IMR-90 (cell line): ENCODE data around the gene NUP153.

Experiments used
- BHLHE40 ChIP-seq: fragments of 150-350 bp; IDR thresholded peaks from 2 replicates; pipeline ENCODE4 v1.6.1; 2016; ENCODE audit warnings: mild to moderate bottlenecking, low read depth, low read length
- MAFK ChIP-seq: IDR thresholded peaks from 2 replicates; pipeline ENCODE4 v1.6.1; 2012; ENCODE audit warnings: low read depth, low read length, improper control_type of control experiment
- MXI1 ChIP-seq: IDR thresholded peaks from 2 replicates; pipeline ENCODE4 v1.6.1; 2012; ENCODE audit warnings: low read depth, mild to moderate bottlenecking, low read length, moderate library complexity, borderline replicate concordance
- POLR2A ChIP-seq: IDR thresholded peaks from 2 replicates; pipeline ENCODE4 v1.6.1; 2012; ENCODE audit warnings: mild to moderate bottlenecking, low read depth, low read length
- RCOR1 ChIP-seq: IDR thresholded peaks from 2 replicates; pipeline ENCODE4 v1.6.1; 2012; ENCODE audit warnings: mild to moderate bottlenecking, low read length, improper control_type of control experiment; ENCODE audit not compliant: insufficient replicate concordance
- SMC3 ChIP-seq: fragments of 150-350 bp; IDR thresholded peaks from 2 replicates; pipeline ENCODE4 v1.6.1; 2016; ENCODE audit warnings: low read depth, mild to moderate bottlenecking, antibody characterized with exemption, low read length, moderate library complexity
- TF ChIP-seq, protein P1 (sequence below): conservative IDR thresholded peaks from 2 replicates; pipeline ENCODE4 v1.5.1; 2012; ENCODE audit warnings: mild to moderate bottlenecking, low read depth, low read length, improper control_type of control experiment

DNA sequence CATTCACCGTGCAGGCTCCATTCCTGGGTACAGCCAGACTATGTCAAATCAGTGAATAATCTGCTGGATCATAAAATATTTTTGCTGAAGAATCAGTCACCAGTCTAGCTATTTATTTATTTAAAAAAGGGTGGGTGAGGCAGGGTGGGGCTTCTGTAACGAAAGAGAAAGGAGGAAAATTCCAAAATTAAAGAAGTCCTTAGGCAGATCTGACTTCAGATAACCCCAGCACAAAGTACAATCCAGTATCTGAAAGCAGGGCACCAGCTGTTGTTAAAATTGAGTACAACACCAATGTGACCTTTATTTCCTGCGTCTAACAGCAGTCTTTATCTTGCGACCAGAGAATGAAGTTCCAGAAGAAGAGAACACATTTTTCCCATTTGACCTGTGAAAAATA, 90.9 kb downstream of the NUP153 start:
- TF ChIP-seq, protein P1, sequence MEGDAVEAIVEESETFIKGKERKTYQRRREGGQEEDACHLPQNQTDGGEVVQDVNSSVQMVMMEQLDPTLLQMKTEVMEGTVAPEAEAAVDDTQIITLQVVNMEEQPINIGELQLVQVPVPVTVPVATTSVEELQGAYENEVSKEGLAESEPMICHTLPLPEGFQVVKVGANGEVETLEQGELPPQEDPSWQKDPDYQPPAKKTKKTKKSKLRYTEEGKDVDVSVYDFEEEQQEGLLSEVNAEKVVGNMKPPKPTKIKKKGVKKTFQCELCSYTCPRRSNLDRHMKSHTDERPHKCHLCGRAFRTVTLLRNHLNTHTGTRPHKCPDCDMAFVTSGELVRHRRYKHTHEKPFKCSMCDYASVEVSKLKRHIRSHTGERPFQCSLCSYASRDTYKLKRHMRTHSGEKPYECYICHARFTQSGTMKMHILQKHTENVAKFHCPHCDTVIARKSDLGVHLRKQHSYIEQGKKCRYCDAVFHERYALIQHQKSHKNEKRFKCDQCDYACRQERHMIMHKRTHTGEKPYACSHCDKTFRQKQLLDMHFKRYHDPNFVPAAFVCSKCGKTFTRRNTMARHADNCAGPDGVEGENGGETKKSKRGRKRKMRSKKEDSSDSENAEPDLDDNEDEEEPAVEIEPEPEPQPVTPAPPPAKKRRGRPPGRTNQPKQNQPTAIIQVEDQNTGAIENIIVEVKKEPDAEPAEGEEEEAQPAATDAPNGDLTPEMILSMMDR: no peak
- TF ChIP-seq BHLHE40 (no peak), POLR2A (no peak), SMC3 (no peak), MAFK (no peak), RCOR1 (no peak), MXI1 (no peak)
